ENCODE results near the gene CAP1.
"Not testable (repeated sequence)": the region's sequence is repeated elsewhere in the genome, so short reads cannot be mapped to it uniquely, and the experiment has no call there.

GRCh38 chr1:40084750-40085149 lies 44.2 kb downstream of the CAP1 start:
- TF ChIP-seq CTCF (IDR thresholded peaks at IDR 0.05; ENCODE audit: poor library complexity, severe bottlenecking) (peak; percentile 66), SMC3 (conservative IDR thresholded peaks at IDR 0.05; ENCODE audit: poor library complexity) (peak; percentile 64)
- not testable (repeated sequence) for TF ChIP-seq TAF1 (IDR thresholded peaks at IDR 0.05; ENCODE audit: low read depth); POLR2AphosphoS5 (IDR thresholded peaks at IDR 0.05); RAD21 (conservative IDR thresholded peaks at IDR 0.05); EZH2 (IDR thresholded peaks at IDR 0.05; ENCODE audit: borderline replicate concordance, insufficient read depth, low read length, poor library complexity, severe bottlenecking)

Data from neural cell (in vitro differentiated cells).